Astrocyte (in vitro differentiated cells and primary cell): ENCODE data around the gene GPR180. TPM values are rescaled to one million over a fixed set of nuclear protein-coding genes. Genes with fewer than 3 reads are reported as not detected.

Source experiments
- DNase-seq: peaks from one replicate; pipeline ENCODE4 v3.0.0-alpha.2; 2010; ENCODE audit warnings: low read depth
- FAIRE-seq: peaks from 2 replicates; lab custom pipeline; 2011; peaks lifted over from hg19 to GRCh38; lab: Jason Lieb, UNC
- H2AFZ ChIP-seq: 2 replicates; pipeline ENCODE4 v1.6.0; 2012; ENCODE audit warnings: low read depth, low read length, inconsistent platforms
- H3K27ac ChIP-seq: 2 replicates; pipeline ENCODE4 v1.5.1; 2011; ENCODE audit warnings: low read depth, low read length, inconsistent platforms
- H3K27me3 ChIP-seq: 2 replicates; pipeline ENCODE4 v1.6.0; 2011; ENCODE audit warnings: low read length, inconsistent platforms; ENCODE audit not compliant: insufficient read depth
- H3K36me3 ChIP-seq: 2 replicates; pipeline ENCODE4 v1.5.1; 2011; ENCODE audit warnings: low read length, inconsistent platforms; ENCODE audit not compliant: insufficient read depth
- H3K4me1 ChIP-seq: 2 replicates; pipeline ENCODE4 v1.5.1; 2011; ENCODE audit warnings: low read length, inconsistent platforms; ENCODE audit not compliant: insufficient read depth
- H3K4me2 ChIP-seq: 2 replicates; pipeline ENCODE4 v1.6.0; 2012; ENCODE audit warnings: low read length, inconsistent platforms
- H3K4me3 ChIP-seq: 2 replicates; pipeline ENCODE4 v1.5.1; 2011; ENCODE audit warnings: low read depth, mild to moderate bottlenecking, low read length, inconsistent platforms; ENCODE audit not compliant: insufficient read depth
- H3K79me2 ChIP-seq: 2 replicates; pipeline ENCODE4 v1.6.0; 2012; ENCODE audit warnings: mild to moderate bottlenecking, low read length, inconsistent platforms; ENCODE audit not compliant: insufficient read depth
- H3K9ac ChIP-seq: 2 replicates; pipeline ENCODE4 v1.6.0; 2012; ENCODE audit warnings: mild to moderate bottlenecking, low read length, inconsistent platforms
- H3K9me3 ChIP-seq: 2 replicates; pipeline ENCODE4 v1.5.1; 2012; ENCODE audit warnings: low read depth, mild to moderate bottlenecking, low read length, inconsistent platforms; ENCODE audit not compliant: insufficient read depth
- H4K20me1 ChIP-seq: 2 replicates; pipeline ENCODE4 v1.6.0; 2012; ENCODE audit warnings: low read length, inconsistent platforms; ENCODE audit not compliant: insufficient read depth
- H3K27ac Mint-ChIP-seq: one replicate; pipeline ENCODE4 v1.8.0; 2021; ENCODE audit warnings: mild to moderate bottlenecking, mixed read lengths; ENCODE audit not compliant: unreplicated experiment
- H3K27me3 Mint-ChIP-seq: one replicate; pipeline ENCODE4 v1.8.0; 2021; ENCODE audit warnings: low read depth, mixed read lengths; ENCODE audit not compliant: unreplicated experiment
- H3K36me3 Mint-ChIP-seq: one replicate; pipeline ENCODE4 v1.8.0; 2021; ENCODE audit warnings: low read depth, mixed read lengths; ENCODE audit not compliant: unreplicated experiment
- H3K4me1 Mint-ChIP-seq: one replicate; pipeline ENCODE4 v1.8.0; 2021; ENCODE audit warnings: low read depth, mixed read lengths; ENCODE audit not compliant: unreplicated experiment
- H3K4me3 Mint-ChIP-seq: one replicate; pipeline ENCODE4 v1.8.0; 2021; ENCODE audit warnings: mild to moderate bottlenecking, moderate library complexity, mixed read lengths; ENCODE audit not compliant: unreplicated experiment
- H3K9me3 Mint-ChIP-seq: one replicate; pipeline ENCODE4 v1.8.0; 2021; ENCODE audit warnings: mild to moderate bottlenecking, mixed read lengths; ENCODE audit not compliant: unreplicated experiment
- EZH2 ChIP-seq: IDR thresholded peaks from 2 replicates; pipeline ENCODE4 v1.6.1; 2012; ENCODE audit warnings: mild to moderate bottlenecking, low read length, inconsistent platforms; ENCODE audit not compliant: insufficient read depth
- total RNA-seq: library from RNA; stranded (reverse); gene quantifications from 2 replicates; pipeline ENCODE4 v1.2.1, GENCODE V29; 2021
- TF ChIP-seq, protein P1 (sequence below): IDR thresholded peaks from 2 replicates; pipeline ENCODE4 v1.5.1; 2011; ENCODE audit warnings: low read depth, mild to moderate bottlenecking, inconsistent platforms, low read length, moderate library complexity; ENCODE audit not compliant: insufficient read depth

GPR180 gene
- total RNA-seq, 1 donor from 2014 or later: 10.0 TPM

DNA sequence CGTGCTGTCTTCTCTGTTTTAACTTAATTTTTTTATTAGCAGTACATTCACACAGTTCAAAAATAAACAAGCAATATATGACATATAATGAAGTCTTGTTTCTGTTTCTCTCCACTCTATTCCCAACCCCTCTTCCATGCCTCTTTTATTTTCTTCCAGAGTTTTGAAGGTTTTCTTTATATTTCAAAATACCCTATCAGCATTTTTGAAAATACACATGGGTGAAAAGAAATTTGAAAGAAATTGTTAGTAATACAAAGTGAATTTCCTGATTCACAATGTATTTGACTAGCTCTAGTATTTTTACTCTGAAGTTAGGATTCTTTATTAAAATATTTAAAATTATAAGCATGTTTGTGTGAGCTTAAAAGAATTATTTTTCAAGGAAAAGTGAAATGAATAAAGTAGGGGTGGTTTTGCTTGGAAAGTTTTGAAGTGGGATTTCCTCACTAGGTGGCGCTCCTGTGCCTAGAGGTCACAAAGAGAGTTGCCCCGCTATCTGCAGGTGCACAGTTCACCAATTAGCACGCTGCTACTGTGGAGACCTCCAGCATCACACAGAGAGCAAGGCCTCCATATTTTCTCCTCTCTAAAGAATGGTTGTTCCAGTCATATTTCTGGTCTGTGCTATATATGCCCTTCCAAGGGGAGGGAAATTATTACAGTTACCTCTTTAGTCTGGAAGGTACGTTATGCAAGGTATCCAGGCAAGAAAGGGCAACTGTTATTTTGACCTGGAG lies 73.1 kb downstream of the GPR180 start:
- Histone ChIP-seq H3K27me3 (peaks cover 7% of the 10 kb centered on the region), H3K4me2 (no peak overlapping the region), H3K9me3 (no peaks in the 10 kb centered on the region), H2AFZ (no peak overlapping the region), H3K79me2 (no peaks in the 10 kb centered on the region), H3K4me3 (no peak overlapping the region), H3K27ac (no peak overlapping the region), H3K4me1 (no peaks in the 10 kb centered on the region), H3K9ac (no peak overlapping the region), H3K36me3 (no peaks in the 10 kb centered on the region), H4K20me1 (no peaks in the 10 kb centered on the region)
- Mint-ChIP-seq H3K27ac (no peak overlapping the region), H3K9me3 (peaks cover 5% of the 10 kb centered on the region), H3K27me3 (peaks cover 23% of the 10 kb centered on the region), H3K36me3 (no peaks in the 10 kb centered on the region), H3K4me3 (no peak overlapping the region), H3K4me1 (no peaks in the 10 kb centered on the region)
- FAIRE-seq (no peak), DNase-seq (peak; percentile 6)
- TF ChIP-seq EZH2: no peak
- TF ChIP-seq, protein P1, sequence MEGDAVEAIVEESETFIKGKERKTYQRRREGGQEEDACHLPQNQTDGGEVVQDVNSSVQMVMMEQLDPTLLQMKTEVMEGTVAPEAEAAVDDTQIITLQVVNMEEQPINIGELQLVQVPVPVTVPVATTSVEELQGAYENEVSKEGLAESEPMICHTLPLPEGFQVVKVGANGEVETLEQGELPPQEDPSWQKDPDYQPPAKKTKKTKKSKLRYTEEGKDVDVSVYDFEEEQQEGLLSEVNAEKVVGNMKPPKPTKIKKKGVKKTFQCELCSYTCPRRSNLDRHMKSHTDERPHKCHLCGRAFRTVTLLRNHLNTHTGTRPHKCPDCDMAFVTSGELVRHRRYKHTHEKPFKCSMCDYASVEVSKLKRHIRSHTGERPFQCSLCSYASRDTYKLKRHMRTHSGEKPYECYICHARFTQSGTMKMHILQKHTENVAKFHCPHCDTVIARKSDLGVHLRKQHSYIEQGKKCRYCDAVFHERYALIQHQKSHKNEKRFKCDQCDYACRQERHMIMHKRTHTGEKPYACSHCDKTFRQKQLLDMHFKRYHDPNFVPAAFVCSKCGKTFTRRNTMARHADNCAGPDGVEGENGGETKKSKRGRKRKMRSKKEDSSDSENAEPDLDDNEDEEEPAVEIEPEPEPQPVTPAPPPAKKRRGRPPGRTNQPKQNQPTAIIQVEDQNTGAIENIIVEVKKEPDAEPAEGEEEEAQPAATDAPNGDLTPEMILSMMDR: peak; percentile 63

DNA sequence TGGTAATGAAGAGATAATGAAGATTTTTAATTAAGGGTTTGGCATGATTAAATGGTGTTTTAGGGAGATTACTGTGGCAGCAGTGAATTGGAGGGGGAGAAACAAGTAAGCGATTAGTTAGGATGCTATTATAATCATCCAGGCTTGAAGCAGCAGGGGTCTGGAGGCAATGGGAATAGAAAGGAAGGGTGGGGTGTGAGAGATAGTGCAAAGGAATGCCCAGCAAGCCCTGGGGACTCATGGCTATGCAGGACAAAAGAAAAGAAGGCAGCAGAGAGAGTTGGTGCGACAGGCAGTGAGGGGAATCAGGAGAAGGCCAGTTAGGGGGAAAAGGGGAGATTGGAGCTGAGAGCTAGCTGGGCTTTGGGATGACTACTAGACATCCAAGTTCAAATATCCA lies 76.1 kb downstream of the GPR180 start:
- Mint-ChIP-seq H3K4me1 (no peaks in the 10 kb centered on the region), H3K9me3 (peaks cover 5% of the 10 kb centered on the region), H3K27me3 (peaks cover 30% of the 10 kb centered on the region), H3K36me3 (no peaks in the 10 kb centered on the region), H3K4me3 (no peak overlapping the region), H3K27ac (no peak overlapping the region)
- Histone ChIP-seq H3K36me3 (no peaks in the 10 kb centered on the region), H3K4me1 (no peaks in the 10 kb centered on the region), H4K20me1 (no peaks in the 10 kb centered on the region), H2AFZ (no peak overlapping the region), H3K9ac (no peak overlapping the region), H3K9me3 (no peaks in the 10 kb centered on the region), H3K27ac (no peak overlapping the region), H3K4me2 (no peak overlapping the region), H3K4me3 (no peak overlapping the region), H3K79me2 (no peaks in the 10 kb centered on the region), H3K27me3 (peaks cover 7% of the 10 kb centered on the region)
- DNase-seq: no peak
- no peak for TF ChIP-seq EZH2
- TF ChIP-seq, protein P1: no peak
- no peak for FAIRE-seq

DNA sequence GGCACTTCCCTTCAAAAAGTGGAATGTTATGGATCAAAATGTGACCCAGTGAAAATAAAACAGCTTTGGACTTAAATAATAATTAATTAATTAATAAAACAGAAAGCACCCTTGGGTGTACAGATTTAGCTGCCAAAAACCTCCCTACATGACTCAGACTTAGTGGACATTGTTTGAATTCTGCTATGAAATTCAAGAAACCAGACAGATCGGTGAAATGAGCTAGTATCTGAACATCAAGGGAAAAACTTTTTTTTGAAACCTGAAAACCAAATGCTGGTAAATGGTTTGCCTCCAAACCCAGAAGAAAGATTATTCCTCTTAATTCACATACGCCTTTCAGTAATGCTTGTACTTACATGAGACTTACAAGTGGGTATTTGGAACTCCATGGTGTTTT lies 77.2 kb downstream of the GPR180 start:
- H3K9me3 Mint-ChIP-seq: peaks cover 5% of the 10 kb centered on the region
- H3K27me3 ChIP-seq: peaks cover 7% of the 10 kb centered on the region
- no peaks in the 10 kb centered on the region for H3K9me3 ChIP-seq
- no peaks in the 10 kb centered on the region for H3K4me1 ChIP-seq
- no peak overlapping the region for H2AFZ ChIP-seq
- no peaks in the 10 kb centered on the region for H3K36me3 Mint-ChIP-seq
- H3K36me3 ChIP-seq: no peaks in the 10 kb centered on the region
- H3K27me3 Mint-ChIP-seq: peaks cover 30% of the 10 kb centered on the region
- no peak overlapping the region for H3K27ac ChIP-seq
- H4K20me1 ChIP-seq: no peaks in the 10 kb centered on the region
- H3K4me3 ChIP-seq: no peak overlapping the region
- DNase-seq: no peak
- no peak overlapping the region for H3K4me3 Mint-ChIP-seq
- H3K4me1 Mint-ChIP-seq: no peaks in the 10 kb centered on the region
- no peak overlapping the region for H3K9ac ChIP-seq
- no peak overlapping the region for H3K27ac Mint-ChIP-seq
- no peak overlapping the region for H3K4me2 ChIP-seq
- H3K79me2 ChIP-seq: no peaks in the 10 kb centered on the region
- TF ChIP-seq, protein P1: no peak
- no peak for TF ChIP-seq EZH2
- FAIRE-seq: no peak
